Endodermal cell (in vitro differentiated cells): ENCODE measurements around the gene P2RY11. TPM values are rescaled to one million over a fixed set of nuclear protein-coding genes. Genes with fewer than 3 reads are reported as not detected.

Experiments
- DNase-seq: peaks from one replicate; pipeline ENCODE4 v3.0.0-alpha.2; 2017
- H3K27ac ChIP-seq: 2 replicates; pipeline ENCODE4 v1.5.1; 2013; ENCODE audit warnings: mild to moderate bottlenecking, low read depth, low read length, moderate library complexity
- H3K27me3 ChIP-seq: 2 replicates; pipeline ENCODE4 v1.6.1; 2013; ENCODE audit warnings: mild to moderate bottlenecking, low read length, moderate library complexity; ENCODE audit not compliant: insufficient read depth, control insufficient read depth, poor library complexity, severe bottlenecking
- H3K36me3 ChIP-seq: 2 replicates; pipeline ENCODE4 v1.7.0; 2013; ENCODE audit warnings: mild to moderate bottlenecking, low read length, moderate library complexity; ENCODE audit not compliant: control insufficient read depth, insufficient read depth
- H3K4me1 ChIP-seq: one replicate; pipeline ENCODE4 v1.7.0; 2013; ENCODE audit warnings: low read length; ENCODE audit not compliant: control insufficient read depth, insufficient read depth
- H3K4me3 ChIP-seq: 2 replicates; pipeline ENCODE4 v1.5.1; 2013; ENCODE audit warnings: mild to moderate bottlenecking, low read length, moderate library complexity
- H3K9ac ChIP-seq: 2 replicates; pipeline ENCODE4 v1.6.1; 2013; ENCODE audit warnings: mild to moderate bottlenecking, low read length, moderate library complexity; ENCODE audit not compliant: poor library complexity, severe bottlenecking; ENCODE audit errors: extremely low read depth
- H3K9me3 ChIP-seq: 2 replicates; pipeline ENCODE4 v1.6.1; 2013; ENCODE audit warnings: mild to moderate bottlenecking, low read length, moderate library complexity; ENCODE audit not compliant: control insufficient read depth
- H3K27ac Mint-ChIP-seq: 2 replicates; pipeline ENCODE4 v1.8.0; 2020; ENCODE audit warnings: mixed read lengths
- H3K27me3 Mint-ChIP-seq: 2 replicates; pipeline ENCODE4 v1.8.0; 2021; ENCODE audit warnings: mild to moderate bottlenecking, mixed read lengths; ENCODE audit not compliant: insufficient read depth
- H3K36me3 Mint-ChIP-seq: 2 replicates; pipeline ENCODE4 v1.8.0; 2020; ENCODE audit warnings: low read depth, mixed read lengths
- H3K4me1 Mint-ChIP-seq: 2 replicates; pipeline ENCODE4 v1.8.0; 2020; ENCODE audit warnings: mixed read lengths
- H3K4me3 Mint-ChIP-seq: 2 replicates; pipeline ENCODE4 v1.8.0; 2020; ENCODE audit warnings: mild to moderate bottlenecking, moderate library complexity, mixed read lengths
- H3K9me3 Mint-ChIP-seq: 2 replicates; pipeline ENCODE4 v1.8.0; 2020; ENCODE audit warnings: mild to moderate bottlenecking, mixed read lengths
- CTCF ChIP-seq: fragments of 200-600 bp; sonication (generic); conservative IDR thresholded peaks from 2 replicates; pipeline ENCODE4 v1.5.0; 2021; ENCODE audit warnings: antibody characterized with exemption, mild to moderate bottlenecking
- WGBS, 2 experiments: methylation state at CpG; one replicate each; pipeline versions ENCODE4 v1.1.5 to v1.1.7; 2013; ENCODE audit warnings: missing lambda C conversion rate in 2 of 2, mixed read lengths in 1 of 2; ENCODE audit not compliant: insufficient coverage in 1 of 2, insufficient read length in 1 of 2; 5-methylcytosine and 5-hydroxymethylcytosine counted together
- total RNA-seq, 2 donors: library from RNA; stranded (reverse); fragmentation: NEBNext Ultra II Directional in 1 of 2; extraction: Animal tissue kit (Norgen Biotek cat#: 25700) in 1 of 2; gene quantifications; 2 replicates in 1 of 2; 3 replicates in 1 of 2; pipeline ENCODE4 v1.2.1, GENCODE V29; 2021

The P2RY11 gene
- total RNA-seq, 2 donors from 2014 or later, result 9.0 to 14.8 TPM

DNA sequence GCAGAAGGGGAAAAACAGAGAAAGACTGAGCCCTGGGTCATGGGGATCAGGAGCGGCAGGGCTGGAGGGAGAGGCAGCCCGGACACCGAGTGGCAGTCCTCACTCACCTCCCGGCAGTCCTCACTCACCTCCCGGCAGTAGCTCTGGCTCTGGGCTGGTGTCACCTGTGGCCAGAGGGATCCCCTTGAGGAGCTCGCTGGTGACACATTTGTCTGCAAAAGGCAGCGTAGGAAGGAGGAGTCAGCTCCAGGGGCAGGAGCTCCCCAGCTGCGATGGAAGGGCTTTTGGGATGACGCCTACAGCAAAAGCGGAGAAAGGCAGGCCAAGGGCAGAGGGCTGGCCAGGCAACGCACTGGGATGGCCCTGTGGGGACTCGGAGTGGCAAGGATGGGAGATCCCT lies 7.5 kb downstream of the P2RY11 start:
- H3K4me3 Mint-ChIP-seq, result peak overlapping the region; percentile 93

GRCh38 chr19:10120538-10121189 lies 9.2 kb downstream of the P2RY11 start:
- Histone ChIP-seq H3K27me3 (no peaks in the 10 kb centered on the region), H3K4me1 (no peaks in the 10 kb centered on the region), H3K4me3 (no peak overlapping the region), H3K9me3 (no peaks in the 10 kb centered on the region), H3K36me3 (peaks cover 26% of the 10 kb centered on the region), H3K27ac (no peak overlapping the region), H3K9ac (no peak overlapping the region)
- peaks cover 21% of the 10 kb centered on the region for H3K36me3 Mint-ChIP-seq
- no peak overlapping the region for H3K4me3 Mint-ChIP-seq
- WGBS, 2 experiments, result 86 to 94% methylated on average over 6 to 8 of the region's 9 CpGs
- H3K27ac Mint-ChIP-seq, result no peak overlapping the region
- H3K9me3 Mint-ChIP-seq, result peaks cover 4% of the 10 kb centered on the region
- H3K4me1 Mint-ChIP-seq, result no peaks in the 10 kb centered on the region
- no peaks in the 10 kb centered on the region for H3K27me3 Mint-ChIP-seq
- no peak for DNase-seq
- TF ChIP-seq CTCF, result no peak

More for the DNA sequence above, 7.5 kb downstream of the P2RY11 start:
- Histone ChIP-seq H3K9ac (peak overlapping the region; percentile 93), H3K4me3 (peak overlapping the region; percentile 95), H3K27ac (no peak overlapping the region), H3K36me3 (peaks cover 22% of the 10 kb centered on the region), H3K4me1 (no peaks in the 10 kb centered on the region), H3K9me3 (no peaks in the 10 kb centered on the region), H3K27me3 (no peaks in the 10 kb centered on the region)
- H3K27me3 Mint-ChIP-seq, result no peaks in the 10 kb centered on the region
- peak overlapping the region; percentile 95 for H3K27ac Mint-ChIP-seq
- WGBS, 2 experiments, result 37 to 51% methylated on average over 9 to 12 of the region's 12 CpGs
- no peaks in the 10 kb centered on the region for H3K9me3 Mint-ChIP-seq
- DNase-seq, result no peak
- no peaks in the 10 kb centered on the region for H3K4me1 Mint-ChIP-seq
- TF ChIP-seq CTCF, result no peak
- peaks cover 23% of the 10 kb centered on the region for H3K36me3 Mint-ChIP-seq

DNA sequence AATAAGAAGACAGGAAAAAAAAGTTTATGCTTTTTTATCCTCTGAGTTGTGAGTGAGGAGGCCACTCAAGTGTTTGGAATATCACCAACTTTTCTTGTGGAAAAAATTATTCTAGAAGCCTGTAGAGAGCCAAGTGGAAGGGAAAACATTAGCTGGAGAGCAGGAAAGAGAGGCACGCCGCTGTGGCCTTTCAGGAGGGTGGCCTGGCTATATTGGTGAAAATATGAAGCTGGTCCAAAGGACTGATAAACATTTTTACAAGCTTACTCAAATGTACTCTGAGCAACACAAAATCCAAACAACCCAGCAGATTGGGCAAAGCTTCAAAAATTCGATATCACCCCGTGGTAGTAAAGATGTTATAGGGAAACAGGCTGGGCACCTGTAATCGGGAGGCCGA lies 10.6 kb downstream of the P2RY11 start:
- H3K9me3 ChIP-seq, result no peaks in the 10 kb centered on the region
- Mint-ChIP-seq H3K36me3 (peaks cover 18% of the 10 kb centered on the region), H3K27ac (no peak overlapping the region), H3K4me1 (no peaks in the 10 kb centered on the region), H3K4me3 (no peak overlapping the region), H3K27me3 (no peaks in the 10 kb centered on the region), H3K9me3 (peaks cover 4% of the 10 kb centered on the region)
- no peak overlapping the region for H3K9ac ChIP-seq
- no peak for DNase-seq
- 96% methylated on average over 6 of the region's 6 CpGs; no CpG with 5 or more reads in 1 of the 2 experiments for WGBS, 2 experiments
- no peak for TF ChIP-seq CTCF
- no peak overlapping the region for H3K4me3 ChIP-seq
- H3K36me3 ChIP-seq, result peaks cover 19% of the 10 kb centered on the region
- no peaks in the 10 kb centered on the region for H3K4me1 ChIP-seq
- no peak overlapping the region for H3K27ac ChIP-seq
- no peaks in the 10 kb centered on the region for H3K27me3 ChIP-seq
